H9 (cell line): Measurements from ENCODE around the gene TERF2IP. TPM values are rescaled to one million over a fixed set of nuclear protein-coding genes. Genes with fewer than 3 reads are reported as not detected.

ENCODE experiments used
- DNase-seq: peaks from one replicate; pipeline ENCODE4 v3.0.0-alpha.2; 2017
- H2AFZ ChIP-seq: one replicate; pipeline ENCODE4 v1.6.1; 2013; ENCODE audit warnings: mild to moderate bottlenecking, low read length, control low read depth, moderate library complexity
- H2AK5ac ChIP-seq: 2 replicates; pipeline ENCODE4 v1.6.1; 2013; ENCODE audit warnings: low read length, control low read depth, mixed read lengths; ENCODE audit not compliant: insufficient read length
- H2BK120ac ChIP-seq: one replicate; pipeline ENCODE4 v1.6.1; 2013; ENCODE audit warnings: low read depth, mild to moderate bottlenecking, low read length, control low read depth, inconsistent platforms; ENCODE audit not compliant: poor library complexity, severe bottlenecking
- H2BK12ac ChIP-seq: 2 replicates; pipeline ENCODE4 v1.6.1; 2013; ENCODE audit warnings: low read length, control low read depth, mixed read lengths, low read depth; ENCODE audit not compliant: insufficient read length
- H2BK15ac ChIP-seq: 2 replicates; pipeline ENCODE4 v1.6.1; 2013; ENCODE audit warnings: low read depth, low read length, control low read depth
- H2BK20ac ChIP-seq: one replicate; pipeline ENCODE4 v1.6.1; 2013; ENCODE audit warnings: low read depth, mild to moderate bottlenecking, low read length, control low read depth, inconsistent platforms; ENCODE audit not compliant: poor library complexity, severe bottlenecking
- H2BK5ac ChIP-seq: 2 replicates; pipeline ENCODE4 v1.6.1; 2013; ENCODE audit warnings: low read length, control low read depth, mixed read lengths; ENCODE audit not compliant: insufficient read length
- H3K14ac ChIP-seq: 2 replicates; pipeline ENCODE4 v1.6.1; 2013; ENCODE audit warnings: low read length, control low read depth; ENCODE audit not compliant: insufficient read depth
- H3K18ac ChIP-seq: 2 replicates; pipeline ENCODE4 v1.6.1; 2013; ENCODE audit warnings: low read depth, mild to moderate bottlenecking, mixed read lengths, low read length, control low read depth; ENCODE audit not compliant: insufficient read length
- H3K23ac ChIP-seq: 2 replicates; pipeline ENCODE4 v1.6.1; 2013; ENCODE audit warnings: low read length, control low read depth, mixed read lengths, low read depth; ENCODE audit not compliant: insufficient read length
- H3K23me2 ChIP-seq: 2 replicates; pipeline ENCODE4 v1.6.1; 2013; ENCODE audit warnings: low read depth, mild to moderate bottlenecking, mixed read lengths, low read length, control low read depth; ENCODE audit not compliant: insufficient read length, poor library complexity, severe bottlenecking
- H3K27ac ChIP-seq: 2 replicates; pipeline ENCODE4 v1.5.1; 2013; ENCODE audit warnings: low read length, control low read depth, mixed read lengths, low read depth; ENCODE audit not compliant: insufficient read length
- H3K27me3 ChIP-seq: 2 replicates; pipeline ENCODE4 v1.6.1; 2013; ENCODE audit warnings: low read length, control low read depth, inconsistent platforms; ENCODE audit not compliant: insufficient read depth
- H3K4ac ChIP-seq: 2 replicates; pipeline ENCODE4 v1.6.1; 2013; ENCODE audit warnings: low read depth, mild to moderate bottlenecking, control low read depth, inconsistent platforms, low read length, moderate library complexity
- H3K4me1 ChIP-seq: 2 replicates; pipeline ENCODE4 v1.6.1; 2013; ENCODE audit warnings: low read length, control low read depth, inconsistent platforms; ENCODE audit not compliant: insufficient read depth
- H3K4me2 ChIP-seq: 2 replicates; pipeline ENCODE4 v1.6.1; 2013; ENCODE audit warnings: low read length, control low read depth, mixed read lengths; ENCODE audit not compliant: insufficient read length, insufficient read depth
- H3K56ac ChIP-seq: 2 replicates; pipeline ENCODE4 v1.6.1; 2013; ENCODE audit warnings: low read depth, mild to moderate bottlenecking, mixed read lengths, low read length, control low read depth; ENCODE audit not compliant: insufficient read length
- H3K79me1 ChIP-seq: 2 replicates; pipeline ENCODE4 v1.6.1; 2013; ENCODE audit warnings: low read depth, mild to moderate bottlenecking, moderate library complexity, low read length, control low read depth, inconsistent platforms; ENCODE audit not compliant: insufficient read depth, poor library complexity, severe bottlenecking
- H3K79me2 ChIP-seq: 2 replicates; pipeline ENCODE4 v1.6.1; 2013; ENCODE audit warnings: low read length, control low read depth, inconsistent platforms; ENCODE audit not compliant: insufficient read depth
- H3K9ac ChIP-seq: 2 replicates; pipeline ENCODE4 v1.6.1; 2013; ENCODE audit warnings: low read length, control low read depth, mixed read lengths; ENCODE audit not compliant: insufficient read length; ENCODE audit errors: extremely low read depth
- H3K9me3 ChIP-seq: one replicate; pipeline ENCODE4 v1.6.1; 2013; ENCODE audit warnings: low read depth, low read length, inconsistent platforms; ENCODE audit not compliant: control insufficient read depth
- H3T11ph ChIP-seq: one replicate; pipeline ENCODE4 v1.6.1; 2013; ENCODE audit warnings: mild to moderate bottlenecking, low read length, control low read depth, inconsistent platforms
- H4K20me1 ChIP-seq: one replicate; pipeline ENCODE4 v1.6.1; 2013; ENCODE audit not compliant: control insufficient read depth, insufficient read length, insufficient read depth
- H4K5ac ChIP-seq: 2 replicates; pipeline ENCODE4 v1.6.1; 2013; ENCODE audit warnings: low read depth, mild to moderate bottlenecking, mixed read lengths, low read length, control low read depth; ENCODE audit not compliant: insufficient read length
- H4K8ac ChIP-seq: replicated peaks from 2 replicates; pipeline ENCODE4 v1.6.1; 2013; ENCODE audit warnings: low read length, control low read depth, mixed read lengths, low read depth; ENCODE audit not compliant: insufficient read length
- H4K91ac ChIP-seq: 2 replicates; pipeline ENCODE4 v1.6.1; 2013; ENCODE audit warnings: low read depth, mild to moderate bottlenecking, moderate library complexity, mixed read lengths, low read length, control low read depth; ENCODE audit not compliant: insufficient read length
- H3K27ac Mint-ChIP-seq, 3 experiments: 2 replicates in 2 of 3; 3 replicates in 1 of 3; pipeline ENCODE4 v1.8.0; 2020 to 2021; ENCODE audit warnings: mixed read lengths in 3 of 3, mild to moderate bottlenecking in 1 of 3, moderate library complexity in 1 of 3
- H3K27me3 Mint-ChIP-seq: 2 replicates; pipeline ENCODE4 v1.8.0; 2021; ENCODE audit warnings: low read depth, mild to moderate bottlenecking, moderate library complexity, mixed read lengths
- H3K36me3 Mint-ChIP-seq, 3 experiments: 2 replicates in 2 of 3; 3 replicates in 1 of 3; pipeline ENCODE4 v1.8.0; 2020 to 2021; ENCODE audit warnings: low read depth in 3 of 3, mixed read lengths in 3 of 3; ENCODE audit not compliant: insufficient read depth in 1 of 3
- H3K4me1 Mint-ChIP-seq, 2 experiments: 2 replicates each; pipeline ENCODE4 v1.8.0; 2020; ENCODE audit warnings: mixed read lengths in 2 of 2
- H3K4me3 Mint-ChIP-seq, 2 experiments: 2 replicates in 1 of 2; 3 replicates in 1 of 2; pipeline ENCODE4 v1.8.0; 2020 to 2021; ENCODE audit warnings: mild to moderate bottlenecking in 2 of 2, mixed read lengths in 2 of 2, moderate library complexity in 1 of 2
- H3K9me3 Mint-ChIP-seq, 2 experiments: 2 replicates in 1 of 2; 3 replicates in 1 of 2; pipeline ENCODE4 v1.8.0; 2020; ENCODE audit warnings: mild to moderate bottlenecking in 2 of 2, mixed read lengths in 2 of 2, moderate library complexity in 1 of 2
- CTCF ChIP-seq: fragments of 200-600 bp; sonication (generic); conservative IDR thresholded peaks from 3 replicates; pipeline ENCODE4 v1.8.0; 2021; ENCODE audit warnings: antibody characterized with exemption, mild to moderate bottlenecking
- WGBS: extraction: QIAGEN DNeasy Blood & Tissue Kit; methylation state at CpG from one replicate; pipeline ENCODE4 v1.1.7; 2013; ENCODE audit warnings: missing lambda C conversion rate, low lambda C conversion rate, mixed read lengths; ENCODE audit not compliant: insufficient read length; ENCODE audit errors: extremely low coverage; 5-methylcytosine and 5-hydroxymethylcytosine counted together
- total RNA-seq: library from RNA; stranded (reverse); gene quantifications from 2 replicates; pipeline ENCODE4 v1.2.1, GENCODE V29; 2021

The TERF2IP gene
- total RNA-seq, 1 experiment from 2014 or later = 15.6 TPM

GRCh38 chr16:75606507-75606906, 41.1 kb upstream of the TERF2IP start:
- Histone ChIP-seq H2BK12ac (no peak overlapping the region), H2BK120ac (no peak overlapping the region), H3K79me2 (no peaks in the 10 kb centered on the region), H4K20me1 (no peaks in the 10 kb centered on the region), H3K23me2 (no peaks in the 10 kb centered on the region), H3K4me1 (no peaks in the 10 kb centered on the region), H2AFZ (no peak overlapping the region), H3K4ac (no peak overlapping the region), H3K9ac (no peak overlapping the region), H2BK20ac (no peak overlapping the region), H3K27ac (no peak overlapping the region), H3K18ac (no peak overlapping the region), H2AK5ac (no peak overlapping the region), H4K91ac (no peak overlapping the region), H3T11ph (no peak overlapping the region), H3K9me3 (peaks cover 13% of the 10 kb centered on the region), H3K23ac (no peak overlapping the region), H3K56ac (no peak overlapping the region), H3K27me3 (no peaks in the 10 kb centered on the region), H3K14ac (no peak overlapping the region), H3K79me1 (no peaks in the 10 kb centered on the region), H4K5ac (no peak overlapping the region), H3K4me2 (no peak overlapping the region), H2BK5ac (no peak overlapping the region), H4K8ac (no peak overlapping the region), H2BK15ac (no peak overlapping the region)
- no peak overlapping the region for H3K4me3 Mint-ChIP-seq
- WGBS = no CpG with 5 or more reads among the region's 1 CpG
- no peak overlapping the region; a peak in 1 of 7 replicates for H3K27ac Mint-ChIP-seq
- H3K27me3 Mint-ChIP-seq = no peaks in the 10 kb centered on the region; the same call in 1 of the 2 replicates
- peaks cover 35 to 77% (median 51%) of the 10 kb centered on the region in 3 experiments for H3K36me3 Mint-ChIP-seq
- no peak for TF ChIP-seq CTCF
- no peaks in the 10 kb centered on the region for H3K4me1 Mint-ChIP-seq
- DNase-seq = no peak
- peaks cover 9 to 15% of the 10 kb centered on the region in 2 experiments; a peak in 4 of 5 replicates for H3K9me3 Mint-ChIP-seq
